ENCODE data around the gene XKRX. TPM values are rescaled to one million over a fixed set of nuclear protein-coding genes. Genes with fewer than 3 reads are reported as not detected.

The XKRX gene
- total RNA-seq (10 to 100 TPM in 1 of 2 donors, 1 to 10 TPM in 1; 7.4 to 14.3 TPM), polyA plus RNA-seq (ENCODE audit: insufficient read length in 6 of 6) (1 to 10 TPM; 1.7 to 3.6 (median 2.4) TPM)
- long read RNA-seq, donor 1: 0 reads
- long read RNA-seq, donor 2, partial matches to known transcripts: 0 of 1 reads
- long read RNA-seq, donor 2, other reads (novel, unspliced or antisense): 0 of 1 reads
- long read RNA-seq, donor 3: 0 reads
- long read RNA-seq, donor 4, partial matches to known transcripts: 0 of 1 reads
- long read RNA-seq, donor 4, other reads (novel, unspliced or antisense): 0 of 1 reads
- long read RNA-seq, donor 5: 0 reads
- long read RNA-seq, donor 6: 0 reads
- long read RNA-seq, donor 7: 0 reads
- long read RNA-seq, donor 8: 0 reads
- long read RNA-seq, donor 9: 0 reads
- long read RNA-seq, donor 10: 0 reads
- long read RNA-seq, donor 11: 0 reads
- long read RNA-seq, donor 12, partial matches to known transcripts: 0 of 1 reads
- long read RNA-seq, donor 12, other reads (novel, unspliced or antisense): 0 of 1 reads

DNA sequence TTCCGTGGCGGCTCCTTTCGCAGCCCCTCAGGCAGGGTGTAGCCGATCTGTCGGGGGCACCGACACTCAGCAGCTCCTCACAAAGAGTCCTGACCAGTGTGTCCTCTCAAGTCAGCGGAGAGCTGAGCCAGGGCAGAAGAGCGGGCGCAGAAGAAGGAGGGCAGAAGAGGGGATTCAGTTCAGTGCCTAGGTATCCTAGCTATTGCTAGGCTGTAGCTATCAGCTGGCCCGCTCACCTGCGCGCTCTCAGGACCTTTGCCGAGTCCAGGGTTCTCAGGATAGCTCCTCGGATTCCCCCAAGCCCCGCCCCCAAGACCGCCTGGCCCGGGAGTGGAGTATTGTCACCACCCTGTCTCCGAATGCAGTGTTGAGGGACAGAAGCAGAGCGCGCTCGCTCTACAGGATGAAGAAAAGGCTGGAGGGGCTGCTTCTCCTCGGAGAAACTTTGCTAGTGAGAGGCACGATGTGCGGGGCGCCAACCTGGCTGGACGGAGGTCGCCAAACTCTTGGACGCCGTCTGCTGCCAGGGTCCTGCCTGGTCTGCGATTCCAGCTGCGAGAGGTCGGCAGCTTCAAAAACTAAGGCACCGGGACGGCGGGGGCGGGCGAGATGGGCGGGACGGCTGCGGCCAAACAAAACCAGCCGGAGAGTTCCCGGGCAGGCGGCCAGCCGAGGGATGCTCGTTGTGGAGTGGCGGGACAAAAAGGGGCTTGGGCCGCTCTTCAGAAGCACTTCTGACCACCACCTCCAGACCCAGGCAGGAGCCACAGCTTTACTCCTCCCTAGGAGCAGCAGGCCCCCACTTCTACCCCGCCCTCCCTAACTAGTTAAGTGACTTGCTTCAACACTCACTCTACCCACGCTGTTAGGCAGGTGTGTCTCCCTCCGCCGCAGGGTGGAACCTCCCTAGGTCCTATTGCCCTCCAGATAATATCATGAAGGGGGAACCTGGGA is at the start of gene XKRX:
XKRX (minus strand) TSS at position 258 of the 954 bp plus-strand sequence. CDS start 613 bp downstream, outside the sequence.
- Histone ChIP-seq H3K4me3 (peak within 1 kb of the TSS; percentile 11 to 36), H3K9me3 (no peaks in the 10 kb centered on the region), H3K4me1 (no peaks in the 10 kb centered on the region), H3K27ac (peak within 1 kb of the TSS in 1 of 2 donors; percentile 41), H3K36me3 (no peaks in the 10 kb centered on the region), H3K27me3 (peaks cover 0 to 23% of the 10 kb centered on the region in 2 donors)
- intact Hi-C loops (cut with DNase I): no loop called here
- TF ChIP-seq, protein P1, sequence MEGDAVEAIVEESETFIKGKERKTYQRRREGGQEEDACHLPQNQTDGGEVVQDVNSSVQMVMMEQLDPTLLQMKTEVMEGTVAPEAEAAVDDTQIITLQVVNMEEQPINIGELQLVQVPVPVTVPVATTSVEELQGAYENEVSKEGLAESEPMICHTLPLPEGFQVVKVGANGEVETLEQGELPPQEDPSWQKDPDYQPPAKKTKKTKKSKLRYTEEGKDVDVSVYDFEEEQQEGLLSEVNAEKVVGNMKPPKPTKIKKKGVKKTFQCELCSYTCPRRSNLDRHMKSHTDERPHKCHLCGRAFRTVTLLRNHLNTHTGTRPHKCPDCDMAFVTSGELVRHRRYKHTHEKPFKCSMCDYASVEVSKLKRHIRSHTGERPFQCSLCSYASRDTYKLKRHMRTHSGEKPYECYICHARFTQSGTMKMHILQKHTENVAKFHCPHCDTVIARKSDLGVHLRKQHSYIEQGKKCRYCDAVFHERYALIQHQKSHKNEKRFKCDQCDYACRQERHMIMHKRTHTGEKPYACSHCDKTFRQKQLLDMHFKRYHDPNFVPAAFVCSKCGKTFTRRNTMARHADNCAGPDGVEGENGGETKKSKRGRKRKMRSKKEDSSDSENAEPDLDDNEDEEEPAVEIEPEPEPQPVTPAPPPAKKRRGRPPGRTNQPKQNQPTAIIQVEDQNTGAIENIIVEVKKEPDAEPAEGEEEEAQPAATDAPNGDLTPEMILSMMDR (IDR thresholded peaks at IDR 0.05): no peak
- ATAC-seq: peak; percentile 89
- DNase-seq: peak; percentile 28 to 82 (median 58)

- no peak for DNase-seq
- Histone ChIP-seq H3K27ac (no peak overlapping the region), H3K36me3 (no peaks in the 10 kb centered on the region), H3K9me3 (no peaks in the 10 kb centered on the region), H3K27me3 (no peaks in the 10 kb centered on the region), H3K4me3 (no peak overlapping the region), H3K4me1 (no peaks in the 10 kb centered on the region)
- intact Hi-C loops (cut with DNase I): no loop called here
- TF ChIP-seq, protein P1 (IDR thresholded peaks at IDR 0.05): no peak
- ATAC-seq: no peak
Measured at GRCh38 chrX:100976211-100976610, 47.5 kb upstream of the XKRX start.

GRCh38 chrX:100975212-100975611 is 46.5 kb upstream of the XKRX start:
- no peak for ATAC-seq
- TF ChIP-seq, protein P1 (IDR thresholded peaks at IDR 0.05): no peak
- H3K36me3 ChIP-seq: no peaks in the 10 kb centered on the region

DNA sequence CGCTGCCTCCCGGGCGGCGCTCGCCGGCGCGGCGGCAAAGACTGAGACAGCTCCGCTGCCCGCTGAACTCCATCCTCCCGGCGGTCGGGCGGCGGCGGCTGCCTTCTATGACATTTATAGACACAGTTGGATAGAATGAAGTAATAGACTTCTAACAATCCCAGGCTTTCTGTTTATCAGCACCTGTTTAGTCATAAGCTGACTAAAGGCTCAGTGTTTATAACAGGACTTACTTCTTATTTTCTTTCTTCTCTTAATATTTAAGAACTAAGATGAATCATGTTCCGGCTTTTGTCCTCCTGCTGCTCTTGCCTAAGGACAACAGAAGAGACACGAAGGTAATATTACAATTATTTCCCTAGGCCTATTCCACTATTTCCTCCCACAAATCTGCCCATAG is 44.7 kb upstream of the XKRX start:
- H3K4me1 ChIP-seq: no peaks in the 10 kb centered on the region
- ATAC-seq (no peak), DNase-seq (no peak)
- no peaks in the 10 kb centered on the region for H3K27me3 ChIP-seq
- H3K4me3 ChIP-seq: no peak overlapping the region
- intact Hi-C loops (cut with DNase I): no loop called here
- TF ChIP-seq, protein P1 (IDR thresholded peaks at IDR 0.05): no peak
- H3K27ac ChIP-seq: no peak overlapping the region
- no peaks in the 10 kb centered on the region for H3K9me3 ChIP-seq
- no peaks in the 10 kb centered on the region for H3K36me3 ChIP-seq

More at GRCh38 chrX:100975212-100975611, 46.5 kb upstream of the XKRX start:
- Histone ChIP-seq H3K9me3 (no peaks in the 10 kb centered on the region), H3K4me1 (no peaks in the 10 kb centered on the region), H3K4me3 (no peak overlapping the region), H3K27ac (no peak overlapping the region), H3K27me3 (no peaks in the 10 kb centered on the region)
- intact Hi-C loops (cut with DNase I): no loop called here
- DNase-seq: no peak
